Lower leg skin (tissue), 4 donors: Measurements from ENCODE around the gene CDH26. TPM values are rescaled to one million over a fixed set of nuclear protein-coding genes. Genes with fewer than 3 reads are reported as not detected.

Source experiments
- DNase-seq, 2 donors: peaks; one replicate each; pipeline ENCODE4 v3.0.0-alpha.2; 2019; ENCODE audit warnings: low spot score in 2 of 2
- H3K4me3 ChIP-seq: fragments of 200-600 bp; sonication (generic); 2 replicates; pipeline ENCODE4 v1.5.1; 2017; ENCODE audit warnings: mild to moderate bottlenecking, low read depth; ENCODE audit not compliant: poor library complexity, severe bottlenecking
- CTCF ChIP-seq, 3 donors: fragments of 450-650 bp; IDR thresholded peaks; one replicate each; pipeline ENCODE4 v1.5.1; 2016; ENCODE audit warnings: antibody characterized with exemption in 3 of 3, mild to moderate bottlenecking in 3 of 3, moderate library complexity in 2 of 3
- POLR2A ChIP-seq, 2 donors: fragments of 450-650 bp; IDR thresholded peaks; one replicate each; pipeline ENCODE4 v1.6.1; 2016 to 2017; ENCODE audit warnings: antibody characterized with exemption in 2 of 2, mild to moderate bottlenecking in 1 of 2, moderate library complexity in 1 of 2
- WGBS, 2 donors: methylation state at CpG; one replicate each; pipeline ENCODE4 v1.1.5; 2018; 5-methylcytosine and 5-hydroxymethylcytosine counted together
- intact Hi-C: fragments of 100-400 bp; cut with DNase I; formaldehyde crosslinking; loops from one replicate; pipeline ENCODE4 v1.15.0; 2023; ENCODE audit warnings: low total_unique reads
- total RNA-seq, 4 donors: library from RNA; depleted of rRNA; stranded (reverse); fragments of >200 nt; gene quantifications; one replicate each; pipeline ENCODE4 v1.1.0, GENCODE V29; 2016

CDH26 gene
- total RNA-seq, 4 donors from 2014 or later: 1.1 to 10.6 (median 1.8) TPM

DNA sequence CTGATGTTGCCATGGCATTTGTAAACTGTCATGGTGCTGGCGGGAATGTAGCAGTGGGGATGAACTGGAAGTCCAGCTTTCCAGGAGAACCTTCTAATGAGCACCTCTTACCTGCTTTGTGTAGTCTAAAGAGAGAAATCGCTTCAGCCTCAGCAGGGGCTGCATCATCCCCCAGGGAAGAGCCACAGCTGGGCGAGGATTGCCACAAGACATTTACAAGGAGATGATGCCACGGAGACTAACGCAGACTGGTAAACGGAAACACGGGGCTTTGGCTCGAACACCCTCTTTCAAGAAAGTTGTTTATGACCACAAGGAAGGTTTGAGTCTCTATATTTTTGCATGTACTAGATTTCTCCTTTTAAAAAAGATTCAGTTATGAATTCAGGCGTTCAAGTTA is 72.9 kb downstream of the CDH26 start:
- WGBS, 2 donors: 73 to 75% methylated on average over 9 of the region's 9 CpGs
- intact Hi-C loops: no loop called here
- no peak for TF ChIP-seq POLR2A (IDR thresholded peaks at IDR 0.05)
- no peak for TF ChIP-seq CTCF (IDR thresholded peaks at IDR 0.05)

GRCh38 chr20:60034231-60035110 is 76.2 kb downstream of the CDH26 start:
- intact Hi-C loops: no loop called here
- no peak overlapping the region for H3K4me3 ChIP-seq
- no peak for DNase-seq
- 61 to 79% methylated on average over 9 of the region's 9 CpGs for WGBS, 2 donors
- TF ChIP-seq CTCF (IDR thresholded peaks at IDR 0.05): no peak
- TF ChIP-seq POLR2A (IDR thresholded peaks at IDR 0.05): no peak

More for the DNA sequence above, 72.9 kb downstream of the CDH26 start:
- peak in 1 of 2 donors; percentile 26 for DNase-seq
- no peak overlapping the region for H3K4me3 ChIP-seq

GRCh38 chr20:60035486-60035885 is 77.3 kb downstream of the CDH26 start:
- intact Hi-C loops: no loop called here
- no peak for TF ChIP-seq CTCF (IDR thresholded peaks at IDR 0.05)
- TF ChIP-seq POLR2A (IDR thresholded peaks at IDR 0.05): no peak
- 72 to 79% methylated on average over 6 of the region's 6 CpGs for WGBS, 2 donors
- H3K4me3 ChIP-seq: no peak overlapping the region
- no peak for DNase-seq

DNA sequence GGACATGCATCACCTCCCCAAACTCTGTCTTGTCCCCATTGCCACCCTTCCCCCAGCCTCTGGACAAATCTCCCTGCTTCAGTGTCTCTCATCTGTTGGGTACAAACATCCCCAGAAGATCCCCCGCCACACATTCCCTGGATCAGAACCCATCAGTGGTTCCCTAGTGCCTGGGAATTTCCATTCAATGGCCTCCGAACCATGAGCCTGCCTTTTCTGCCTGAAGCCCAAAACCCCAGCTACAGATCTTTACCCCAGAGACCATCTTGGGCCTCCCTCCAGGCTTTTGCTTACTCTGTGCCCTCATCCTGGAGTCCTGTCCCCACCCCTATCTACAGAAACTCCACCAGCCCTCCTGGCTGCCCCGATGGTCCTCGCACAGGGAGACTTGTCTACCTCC is 78.1 kb downstream of the CDH26 start:
- no peak overlapping the region for H3K4me3 ChIP-seq
- TF ChIP-seq POLR2A (IDR thresholded peaks at IDR 0.05) (no peak), CTCF (IDR thresholded peaks at IDR 0.05) (no peak)
- DNase-seq: no peak
- intact Hi-C loops: no loop called here
- 90 to 92% methylated on average over 4 of the region's 4 CpGs for WGBS, 2 donors

DNA sequence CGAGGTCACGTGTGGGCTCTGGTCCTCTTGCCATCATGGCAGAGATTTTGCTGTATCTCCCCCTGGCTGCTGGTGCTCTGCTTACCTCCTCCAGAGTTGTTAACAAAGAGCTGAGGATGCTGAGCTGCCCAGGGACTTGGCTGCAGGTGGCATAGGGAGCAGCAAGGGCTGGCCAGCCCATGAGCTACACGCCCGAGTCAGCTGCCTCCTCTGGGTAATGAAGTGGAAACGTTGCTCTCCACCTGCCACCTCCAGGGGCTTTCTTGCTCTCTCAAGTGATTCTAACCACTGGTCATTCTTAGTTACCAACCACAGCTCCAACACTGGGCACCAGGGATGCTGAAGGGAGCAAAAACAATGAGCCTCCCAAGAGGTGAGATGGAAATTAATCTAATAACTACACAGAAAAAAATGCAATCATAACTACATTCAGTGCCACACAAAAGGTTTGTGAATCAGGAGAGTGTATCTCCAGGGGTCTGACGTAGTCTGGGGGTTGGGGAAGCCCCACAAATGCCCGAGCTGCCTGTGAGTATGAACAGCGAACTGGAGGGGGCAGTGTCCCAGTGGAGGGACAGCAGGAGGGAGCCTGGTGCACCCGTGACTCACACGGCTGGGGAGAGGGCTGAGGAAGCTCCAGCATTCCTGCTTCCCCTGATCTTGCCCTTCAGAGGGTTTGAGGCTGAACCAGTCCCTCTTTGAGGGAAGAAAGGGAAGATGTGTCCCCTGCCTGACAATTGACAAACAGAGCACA is 78.7 kb downstream of the CDH26 start:
- intact Hi-C loops: no loop called here
- DNase-seq: no peak
- 74% methylated on average over 10 of the region's 10 CpGs for WGBS, 2 donors

More for the DNA sequence above, 78.7 kb downstream of the CDH26 start:
- TF ChIP-seq POLR2A (IDR thresholded peaks at IDR 0.05) (no peak), CTCF (IDR thresholded peaks at IDR 0.05) (no peak)
- H3K4me3 ChIP-seq: no peak overlapping the region
